ENCODE measurements around the gene PRXL2B. TPM values are rescaled to one million over a fixed set of nuclear protein-coding genes. Genes with fewer than 3 reads are reported as not detected.

Gene PRXL2B
- total RNA-seq, 1 donor from 2014 or later: 42.0 TPM

DNA sequence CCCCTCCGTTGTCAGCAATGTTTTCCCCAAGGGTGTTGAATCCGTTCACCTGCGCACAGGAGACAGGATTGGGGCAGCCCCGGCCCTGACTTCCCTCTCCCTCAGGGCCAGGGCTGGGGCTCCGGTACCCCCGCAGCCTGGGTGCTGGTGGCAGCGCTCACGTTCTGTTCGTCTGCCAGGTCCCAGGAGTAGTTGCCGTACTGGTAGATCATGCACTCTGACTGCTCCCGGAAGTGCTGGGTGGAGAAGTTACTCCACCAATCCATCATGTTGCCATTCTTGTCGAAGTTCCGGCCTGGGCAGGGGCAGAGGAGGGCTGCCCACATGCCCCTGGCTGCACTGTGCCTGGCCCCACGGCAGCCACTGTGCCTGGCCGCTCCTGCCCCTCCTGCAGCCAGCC, 6.1 kb downstream of the PRXL2B start:
- peaks cover 8% of the 10 kb centered on the region for H3K27me3 ChIP-seq (ENCODE audit: control insufficient read depth, insufficient read depth, low read length)
- TF ChIP-seq CTCF (IDR thresholded peaks at IDR 0.05; ENCODE audit: insufficient read depth, low read length, poor library complexity, severe bottlenecking): no peak
- no peaks in the 10 kb centered on the region for H3K36me3 ChIP-seq (ENCODE audit: control insufficient read depth, insufficient read depth, low read length)
- no peak for DNase-seq (ENCODE audit: low read depth)
- H3K4me3 ChIP-seq (ENCODE audit: low read depth, low read length): no peak overlapping the region

- Histone ChIP-seq H3K36me3 (ENCODE audit: control insufficient read depth, insufficient read depth, low read length) (no peaks in the 10 kb centered on the region), H3K4me3 (ENCODE audit: low read depth, low read length) (no peak overlapping the region), H3K27me3 (ENCODE audit: control insufficient read depth, insufficient read depth, low read length) (peaks cover 12% of the 10 kb centered on the region)
- no peak for TF ChIP-seq CTCF (IDR thresholded peaks at IDR 0.05; ENCODE audit: insufficient read depth, low read length, poor library complexity, severe bottlenecking)
- no peak for DNase-seq (ENCODE audit: low read depth)
Observed at GRCh38 chr1:2593251-2593878, 6.8 kb downstream of the PRXL2B start.

DNA sequence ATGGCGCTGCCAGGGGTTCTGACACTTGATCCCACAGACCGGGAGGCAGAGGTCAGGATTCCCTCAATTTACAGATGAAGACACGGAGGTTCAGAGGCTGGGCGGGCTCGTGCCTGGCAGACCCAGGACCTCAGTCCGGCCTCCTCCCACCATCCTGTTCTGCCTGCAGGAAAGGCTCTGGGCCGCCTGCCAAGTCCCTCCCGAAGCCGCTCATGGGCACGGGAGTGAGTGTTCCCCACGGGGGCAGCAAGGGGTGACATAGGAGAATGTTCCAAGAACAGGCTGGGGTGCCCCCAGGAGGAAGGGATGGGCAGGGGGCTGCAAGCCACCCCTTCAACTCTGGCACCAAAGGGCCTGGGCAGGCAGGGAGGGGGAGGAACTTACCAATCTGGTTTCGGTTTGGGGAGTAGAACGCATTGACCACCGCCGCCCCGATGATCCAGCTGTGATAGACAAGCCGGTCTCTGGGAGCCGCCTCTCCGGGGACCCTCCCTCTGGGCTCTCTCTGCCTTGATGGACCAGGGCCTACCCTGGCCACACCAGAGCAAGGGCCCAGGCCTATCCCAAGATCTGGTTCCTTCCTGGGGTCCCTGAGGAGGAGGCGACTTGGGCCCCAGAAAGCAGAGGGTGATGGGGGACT, 7.5 kb downstream of the PRXL2B start:
- Histone ChIP-seq H3K27me3 (ENCODE audit: control insufficient read depth, insufficient read depth, low read length) (peaks cover 12% of the 10 kb centered on the region), H3K36me3 (ENCODE audit: control insufficient read depth, insufficient read depth, low read length) (no peaks in the 10 kb centered on the region), H3K4me3 (ENCODE audit: low read depth, low read length) (no peak overlapping the region)
- DNase-seq (ENCODE audit: low read depth): no peak
- TF ChIP-seq CTCF (IDR thresholded peaks at IDR 0.05; ENCODE audit: insufficient read depth, low read length, poor library complexity, severe bottlenecking): no peak

GRCh38 chr1:2594641-2595131, 8.1 kb downstream of the PRXL2B start:
- H3K36me3 ChIP-seq (ENCODE audit: control insufficient read depth, insufficient read depth, low read length): no peaks in the 10 kb centered on the region
- no peak for TF ChIP-seq CTCF (IDR thresholded peaks at IDR 0.05; ENCODE audit: insufficient read depth, low read length, poor library complexity, severe bottlenecking)
- no peak for DNase-seq (ENCODE audit: low read depth)
- no peak overlapping the region for H3K4me3 ChIP-seq (ENCODE audit: low read depth, low read length)
- H3K27me3 ChIP-seq (ENCODE audit: control insufficient read depth, insufficient read depth, low read length): peaks cover 12% of the 10 kb centered on the region

DNA sequence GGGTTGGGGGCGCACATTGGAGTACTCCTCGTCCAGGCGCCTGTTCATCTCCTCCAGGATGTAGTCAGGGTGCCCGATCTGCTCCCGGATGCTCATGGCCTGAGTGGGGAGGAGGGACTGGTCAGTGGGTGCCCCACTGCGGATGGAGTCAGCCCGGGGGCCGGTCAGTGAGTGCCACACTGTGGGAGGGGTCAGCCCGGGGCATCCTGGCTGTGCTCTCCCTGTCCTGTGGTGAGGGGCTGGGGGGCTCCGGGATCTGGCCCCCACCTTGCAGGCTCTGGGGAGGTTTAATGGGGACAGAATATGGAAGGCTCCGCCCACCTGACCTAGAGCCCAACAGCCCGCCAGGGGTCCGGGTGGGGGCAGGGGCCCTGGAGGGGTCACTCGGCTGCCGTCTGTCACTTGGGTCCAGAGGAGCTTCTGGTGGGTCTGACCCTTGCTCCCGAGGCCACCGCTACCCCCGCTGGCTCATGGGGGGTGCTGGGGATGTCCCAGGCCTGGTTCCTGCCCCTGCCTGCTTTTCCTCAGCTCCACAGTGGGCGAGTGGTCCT, 8.8 kb downstream of the PRXL2B start:
- no peak for TF ChIP-seq CTCF (IDR thresholded peaks at IDR 0.05; ENCODE audit: insufficient read depth, low read length, poor library complexity, severe bottlenecking)
- DNase-seq (ENCODE audit: low read depth): no peak
- Histone ChIP-seq H3K36me3 (ENCODE audit: control insufficient read depth, insufficient read depth, low read length) (no peaks in the 10 kb centered on the region), H3K27me3 (ENCODE audit: control insufficient read depth, insufficient read depth, low read length) (peaks cover 12% of the 10 kb centered on the region), H3K4me3 (ENCODE audit: low read depth, low read length) (no peak overlapping the region)

Data from kidney epithelial cell (primary cell).